ENCODE results near the gene OR2T8. TPM values are rescaled to one million over a fixed set of nuclear protein-coding genes. Genes with fewer than 3 reads are reported as not detected.

OR2T8 gene
- total and polyA plus RNA-seq, 2 of the 8 experiments (the other 6 are each of a cell fraction or from before 2014, with no cell fraction given), result not detected

DNA sequence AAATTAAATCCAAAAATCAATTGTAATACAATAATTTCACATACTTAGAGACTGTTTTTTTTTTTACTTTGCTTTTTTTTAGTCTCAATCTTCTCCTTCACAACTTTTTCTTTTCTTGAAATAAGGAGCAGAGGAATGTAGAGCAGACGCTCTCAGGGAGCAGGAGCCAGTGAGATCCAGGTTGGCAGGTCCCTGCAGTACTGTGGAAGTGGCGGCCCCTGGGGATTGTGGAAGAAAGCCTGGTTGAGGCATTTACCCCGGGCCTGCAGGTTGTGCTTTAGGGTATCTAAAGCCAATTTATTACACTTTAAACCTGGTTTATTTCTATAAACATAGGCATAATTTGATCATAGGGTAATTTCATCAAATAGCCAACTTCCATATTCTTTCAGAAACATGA is 3.9 kb downstream of the OR2T8 start:
- TF ChIP-seq POLR2A (IDR thresholded peaks at IDR 0.05; ENCODE audit: control extremely low read depth in 1 of 2, low read depth in 2 of 2, low read length in 2 of 2), result no peak
- TF ChIP-seq PHF8 (conservative IDR thresholded peaks at IDR 0.05; ENCODE audit: low read depth, low read length), result no peak
- TF ChIP-seq SIN3A (conservative IDR thresholded peaks at IDR 0.05 in 1 of 2, IDR thresholded peaks at IDR 0.05 in 1 of 2; ENCODE audit: low read depth in 1 of 2, low read length in 2 of 2), result no peak
- no peak for TF ChIP-seq CBX8 (IDR thresholded peaks at IDR 0.05; ENCODE audit: borderline replicate concordance, low read depth, low read length)
- TF ChIP-seq ASH2L (IDR thresholded peaks at IDR 0.05; ENCODE audit: low read length), result no peak
- no peak for TF ChIP-seq SAP30 (IDR thresholded peaks at IDR 0.05; ENCODE audit: insufficient read depth, insufficient replicate concordance, low read length)
- no peak for TF ChIP-seq TAF1 (IDR thresholded peaks at IDR 0.05; ENCODE audit: low read depth, low read length)
- no peak for TF ChIP-seq CTBP2 (IDR thresholded peaks at IDR 0.05; ENCODE audit: borderline replicate concordance, insufficient read depth, insufficient read length, low read length)
- no peak for TF ChIP-seq RNF2 (IDR thresholded peaks at IDR 0.05; ENCODE audit: borderline replicate concordance, low read depth, low read length, missing control alignments, poor library complexity, severe bottlenecking)
- no peak for TF ChIP-seq BRCA1 (IDR thresholded peaks at IDR 0.05; ENCODE audit: low read depth, low read length)
- no peak overlapping the region for H2BK15ac ChIP-seq (ENCODE audit: low read length)
- H2AFZ ChIP-seq (ENCODE audit: low read length), result no peak overlapping the region
- ChIA-PET POLR2A (ENCODE audit: partially characterized antibody) (no interaction called here), CTCF (ENCODE audit: partially characterized antibody) (interaction anchor here (0.9 kb wide), 1 partner anchor 24 kb away, joined by 3 read pairs; no protein-coding TSS in a partner anchor)
- H3K4me1 ChIP-seq (replicated peaks in 1 of 4; ENCODE audit: control insufficient read depth in 3 of 4, insufficient read depth in 4 of 4, low read length in 3 of 4), result no peaks in the 10 kb centered on the region
- H2BK12ac ChIP-seq (ENCODE audit: low read depth, low read length), result no peak overlapping the region
- no peak overlapping the region for H2BK20ac ChIP-seq (ENCODE audit: low read length)
- no peak overlapping the region for H2BK120ac ChIP-seq (replicated peaks; ENCODE audit: low read depth, low read length)
- H4K5ac ChIP-seq (ENCODE audit: insufficient read length, low read depth, low read length), result no peak overlapping the region
- H3K9me3 ChIP-seq (ENCODE audit: insufficient read depth in 2 of 2, low read depth in 1 of 2, low read length in 1 of 2), result peaks cover 44 to 47% of the 10 kb centered on the region in 2 experiments
- no peak overlapping the region for H3K9ac ChIP-seq (replicated peaks in 1 of 4; ENCODE audit: extremely low read depth in 1 of 4, low read depth in 3 of 4, low read length in 3 of 4)
- H3K4me2 ChIP-seq (ENCODE audit: insufficient read depth in 1 of 2, low read depth in 2 of 2, low read length in 2 of 2), result no peak overlapping the region
- DNase-seq (ENCODE audit: low read depth in 1 of 2, low spot score in 2 of 2) (no peak), FAIRE-seq (no peak)
- no peaks in the 10 kb centered on the region; a peak in 1 of 8 replicates for H3K36me3 ChIP-seq (ENCODE audit: control insufficient read depth in 2 of 4, insufficient read depth in 4 of 4, low read length in 3 of 4)
- no peak overlapping the region for H3K18ac ChIP-seq (ENCODE audit: extremely low read depth, low read length)
- no peak overlapping the region for H3K4ac ChIP-seq (replicated peaks; ENCODE audit: insufficient read length, low read depth, low read length)
- H3K27ac ChIP-seq (ENCODE audit: low read depth, low read length), result no peak overlapping the region
- H3K14ac ChIP-seq (ENCODE audit: insufficient read length), result no peak overlapping the region
- H3K23ac ChIP-seq (ENCODE audit: insufficient read length), result no peak overlapping the region
- no peaks in the 10 kb centered on the region for H3K79me2 ChIP-seq (ENCODE audit: control insufficient read depth in 1 of 2, insufficient read depth in 2 of 2, low read length in 2 of 2)
- WGBS, 2 experiments (ENCODE audit: extremely low coverage in 1 of 2, insufficient coverage in 1 of 2, insufficient read length in 1 of 2, insufficient replicate concordance in 2 of 2, low coverage in 1 of 2, low lambda C conversion rate in 2 of 2, missing lambda C conversion rate in 1 of 2), result 88% methylated on average over 3 of the region's 3 CpGs; no CpG with 5 or more reads in 1 of the 2 experiments
- H4K8ac ChIP-seq (ENCODE audit: extremely low read depth, insufficient read depth, low read length), result no peak overlapping the region
- no peak overlapping the region for H3K56ac ChIP-seq (replicated peaks; ENCODE audit: insufficient read length, low read depth, low read length)
- no peaks in the 10 kb centered on the region for H3K23me2 ChIP-seq (ENCODE audit: low read depth, low read length)
- H3K27me3 ChIP-seq (replicated peaks in 1 of 4; ENCODE audit: control insufficient read depth in 3 of 4, extremely low read depth in 1 of 4, insufficient read depth in 3 of 4, low read length in 3 of 4), result no peaks in the 10 kb centered on the region
- H3K79me1 ChIP-seq (ENCODE audit: low read depth, low read length), result no peaks in the 10 kb centered on the region
- no peak overlapping the region for H4K91ac ChIP-seq (replicated peaks; ENCODE audit: insufficient read length, low read length)
- H2AK5ac ChIP-seq (ENCODE audit: low read depth, low read length), result no peak overlapping the region
- H2BK5ac ChIP-seq (ENCODE audit: low read depth, low read length), result no peak overlapping the region
- no peaks in the 10 kb centered on the region for H4K20me1 ChIP-seq (replicated peaks in 1 of 2; ENCODE audit: control insufficient read depth in 1 of 2, insufficient read depth in 2 of 2, low read length in 2 of 2)
- no peak overlapping the region for H3K4me3 ChIP-seq (ENCODE audit: extremely low read depth in 1 of 4, insufficient read depth in 2 of 4, low read depth in 3 of 4, low read length in 4 of 4)

Data from H1 (cell line).